Fibroblast of mammary gland (primary cell): ENCODE results near the gene IL13.

ENCODE experiments used
- DNase-seq: peaks from one replicate; pipeline ENCODE4 v3.0.0-alpha.2; 2010; ENCODE audit warnings: low read depth
- H3K4me3 ChIP-seq: 2 replicates; pipeline ENCODE4 v1.5.1; 2011; ENCODE audit warnings: low read depth, mild to moderate bottlenecking, low read length, moderate library complexity; ENCODE audit not compliant: control insufficient read depth
- TF ChIP-seq, protein P1 (sequence below): conservative IDR thresholded peaks from 2 replicates; pipeline ENCODE4 v1.5.1; 2011; ENCODE audit warnings: low read depth, low read length, inconsistent platforms; ENCODE audit not compliant: control insufficient read depth, insufficient read depth

IL13 gene

DNA sequence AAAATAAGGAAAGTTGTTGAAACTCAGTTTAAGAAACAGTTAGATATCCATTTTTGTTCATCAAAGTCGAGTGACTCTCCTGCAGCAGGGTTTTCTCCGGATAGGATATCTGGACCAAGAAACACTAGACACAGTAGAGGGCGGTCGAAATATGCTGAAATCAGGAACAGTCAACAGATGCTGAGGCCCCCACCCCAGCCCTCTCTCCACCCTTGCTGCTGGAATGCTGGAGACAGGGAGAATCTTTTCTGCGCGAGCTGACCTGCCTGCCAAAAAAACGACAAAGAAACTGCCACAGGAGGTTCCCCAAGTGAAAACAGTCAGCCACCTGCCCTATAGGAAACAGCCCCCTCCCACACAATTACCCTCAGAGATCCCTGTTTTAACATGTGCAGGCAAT is 4.3 kb upstream of the IL13 start:
- no peak overlapping the region for H3K4me3 ChIP-seq
- TF ChIP-seq, protein P1, sequence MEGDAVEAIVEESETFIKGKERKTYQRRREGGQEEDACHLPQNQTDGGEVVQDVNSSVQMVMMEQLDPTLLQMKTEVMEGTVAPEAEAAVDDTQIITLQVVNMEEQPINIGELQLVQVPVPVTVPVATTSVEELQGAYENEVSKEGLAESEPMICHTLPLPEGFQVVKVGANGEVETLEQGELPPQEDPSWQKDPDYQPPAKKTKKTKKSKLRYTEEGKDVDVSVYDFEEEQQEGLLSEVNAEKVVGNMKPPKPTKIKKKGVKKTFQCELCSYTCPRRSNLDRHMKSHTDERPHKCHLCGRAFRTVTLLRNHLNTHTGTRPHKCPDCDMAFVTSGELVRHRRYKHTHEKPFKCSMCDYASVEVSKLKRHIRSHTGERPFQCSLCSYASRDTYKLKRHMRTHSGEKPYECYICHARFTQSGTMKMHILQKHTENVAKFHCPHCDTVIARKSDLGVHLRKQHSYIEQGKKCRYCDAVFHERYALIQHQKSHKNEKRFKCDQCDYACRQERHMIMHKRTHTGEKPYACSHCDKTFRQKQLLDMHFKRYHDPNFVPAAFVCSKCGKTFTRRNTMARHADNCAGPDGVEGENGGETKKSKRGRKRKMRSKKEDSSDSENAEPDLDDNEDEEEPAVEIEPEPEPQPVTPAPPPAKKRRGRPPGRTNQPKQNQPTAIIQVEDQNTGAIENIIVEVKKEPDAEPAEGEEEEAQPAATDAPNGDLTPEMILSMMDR: no peak
- DNase-seq: no peak

DNA sequence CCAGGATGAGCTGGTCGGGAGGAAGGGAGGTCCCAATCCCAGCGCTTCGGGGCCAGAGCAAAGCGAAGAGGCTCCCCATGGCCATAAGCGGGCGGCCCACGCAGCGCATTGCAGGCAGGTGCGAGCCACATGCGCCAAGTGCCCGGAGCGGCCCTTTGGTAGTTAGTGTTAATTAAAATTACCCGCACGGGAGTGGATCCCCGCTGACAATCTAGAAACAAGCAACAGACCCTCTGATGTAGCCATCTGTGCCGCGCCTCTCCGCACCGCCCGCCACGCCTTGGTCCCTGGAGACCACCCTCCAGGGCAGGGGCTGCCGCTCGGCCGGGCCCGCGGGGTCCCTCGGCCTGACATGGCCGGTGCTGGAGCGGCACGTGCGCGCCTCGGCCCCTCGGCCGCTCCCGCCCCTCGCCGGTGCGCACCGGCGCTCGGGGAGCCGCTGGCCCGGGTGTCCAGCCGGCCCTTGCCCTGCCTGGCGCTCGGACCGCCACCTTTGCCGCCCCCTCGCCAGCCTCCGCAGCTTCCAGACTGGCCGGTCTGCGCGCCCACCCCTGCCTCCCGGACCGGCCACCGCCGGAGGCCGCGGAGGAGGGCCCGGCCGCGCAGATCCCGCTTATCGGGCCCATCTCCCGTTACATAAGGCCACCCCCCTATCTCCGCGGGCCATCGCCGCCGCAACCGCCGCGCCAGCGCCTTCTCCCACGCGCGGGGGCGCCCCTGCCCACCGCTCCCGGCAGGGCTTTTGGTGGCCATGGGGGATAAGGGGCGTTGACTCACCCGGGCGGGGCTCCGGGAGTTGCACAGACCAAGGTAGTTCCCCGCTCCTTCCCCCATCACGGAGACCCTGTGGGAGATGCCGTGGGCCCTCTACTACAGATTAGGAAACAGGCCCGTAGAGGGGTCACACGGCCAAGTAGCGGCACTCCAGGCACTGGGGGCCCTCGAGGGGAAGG is 1.9 kb upstream of the IL13 start:
- DNase-seq: peak; percentile 23
- TF ChIP-seq, protein P1: no peak
- peak overlapping the region; percentile 32 for H3K4me3 ChIP-seq

DNA sequence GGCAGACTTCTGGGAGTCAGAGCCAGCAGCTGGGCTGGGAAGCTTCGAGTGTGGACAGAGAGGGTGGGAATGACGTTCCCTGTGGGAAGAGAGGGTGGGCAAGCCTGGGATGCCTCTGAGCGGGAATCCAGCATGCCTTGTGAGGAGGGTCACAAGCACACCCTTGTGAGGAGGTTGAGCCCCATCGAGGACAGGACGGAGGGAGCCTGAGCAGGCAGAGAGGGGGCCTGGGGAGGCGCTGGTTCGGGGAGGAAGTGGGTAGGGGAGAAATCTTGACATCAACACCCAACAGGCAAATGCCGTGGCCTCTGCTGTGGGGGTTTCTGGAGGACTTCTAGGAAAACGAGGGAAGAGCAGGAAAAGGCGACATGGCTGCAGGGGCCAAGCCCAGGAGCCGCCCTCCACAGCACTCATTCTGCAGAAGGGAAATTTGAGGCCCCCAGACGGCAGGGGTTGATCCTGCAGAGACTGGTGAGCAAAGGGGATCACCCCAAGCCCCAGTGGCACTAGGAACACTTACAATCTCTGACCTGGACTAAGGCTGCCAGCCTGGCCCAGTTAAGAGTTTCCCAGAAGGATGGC is 1.1 kb upstream of the IL13 start:
- DNase-seq: no peak
- peak overlapping the region; percentile 24 for H3K4me3 ChIP-seq
- TF ChIP-seq, protein P1: no peak

DNA sequence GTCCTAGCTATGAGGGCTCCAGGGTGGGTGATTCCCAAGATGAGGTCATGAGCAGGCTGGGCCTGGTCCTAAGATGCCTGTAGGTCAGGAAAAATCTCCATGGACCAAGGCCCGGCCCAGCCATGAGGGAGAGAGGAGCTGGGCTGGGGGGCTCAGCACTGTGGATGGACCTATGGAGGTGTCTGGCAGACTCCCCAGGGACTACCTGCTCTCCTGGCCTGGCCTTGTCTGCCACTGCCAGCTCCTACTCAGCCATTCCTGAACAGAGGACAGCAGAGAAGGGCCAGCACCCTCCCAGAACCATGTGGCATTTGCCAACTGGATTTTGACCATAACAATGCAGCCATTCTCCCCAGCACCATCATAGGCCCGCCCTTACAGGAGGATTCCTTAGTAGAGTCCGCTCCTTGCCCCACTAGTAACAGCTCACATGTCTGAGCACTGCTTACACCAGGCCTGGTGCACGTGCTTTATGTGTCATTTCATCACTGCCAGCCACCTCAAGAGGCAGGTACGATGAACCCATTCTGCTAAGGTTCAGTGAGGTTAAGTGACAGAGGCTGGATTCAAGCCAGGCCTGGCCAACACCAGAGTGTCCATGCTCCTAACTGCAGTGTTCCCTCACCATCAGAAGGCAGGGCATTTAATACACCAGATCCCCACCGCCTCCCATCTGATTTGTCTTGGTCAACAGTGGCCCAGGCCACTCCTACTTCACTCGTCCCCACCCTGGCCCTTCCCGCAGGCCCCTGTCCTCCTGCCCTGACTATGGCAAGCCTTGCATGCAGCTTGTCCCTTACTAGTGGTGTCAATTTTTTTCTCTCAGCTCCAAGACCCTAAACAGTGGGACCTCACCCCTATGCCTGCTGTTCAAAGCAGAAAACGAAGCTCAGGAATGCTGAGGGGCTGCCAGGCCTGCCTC is 669 bp downstream of the IL13 start:
- DNase-seq: no peak
- no peak overlapping the region for H3K4me3 ChIP-seq
- TF ChIP-seq, protein P1: no peak

DNA sequence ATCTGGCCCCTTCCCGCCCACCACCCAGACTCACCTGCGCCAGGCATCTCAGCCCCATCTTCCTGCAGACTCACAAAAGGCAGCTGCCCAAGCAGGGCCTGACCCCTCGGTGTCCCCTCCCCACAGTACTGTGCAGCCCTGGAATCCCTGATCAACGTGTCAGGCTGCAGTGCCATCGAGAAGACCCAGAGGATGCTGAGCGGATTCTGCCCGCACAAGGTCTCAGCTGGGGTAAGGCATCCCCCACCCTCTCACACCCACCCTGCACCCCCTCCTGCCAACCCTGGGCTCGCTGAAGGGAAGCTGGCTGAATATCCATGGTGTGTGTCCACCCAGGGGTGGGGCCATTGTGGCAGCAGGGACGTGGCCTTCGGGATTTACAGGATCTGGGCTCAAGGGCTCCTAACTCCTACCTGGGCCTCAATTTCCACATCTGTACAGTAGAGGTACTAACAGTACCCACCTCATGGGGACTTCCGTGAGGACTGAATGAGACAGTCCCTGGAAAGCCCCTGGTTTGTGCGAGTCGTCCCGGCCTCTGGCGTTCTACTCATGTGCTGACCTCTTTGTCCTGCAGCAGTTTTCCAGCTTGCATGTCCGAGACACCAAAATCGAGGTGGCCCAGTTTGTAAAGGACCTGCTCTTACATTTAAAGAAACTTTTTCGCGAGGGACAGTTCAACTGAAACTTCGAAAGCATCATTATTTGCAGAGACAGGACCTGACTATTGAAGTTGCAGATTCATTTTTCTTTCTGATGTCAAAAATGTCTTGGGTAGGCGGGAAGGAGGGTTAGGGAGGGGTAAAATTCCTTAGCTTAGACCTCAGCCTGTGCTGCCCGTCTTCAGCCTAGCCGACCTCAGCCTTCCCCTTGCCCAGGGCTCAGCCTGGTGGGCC is 1.9 kb downstream of the IL13 start:
- TF ChIP-seq, protein P1: no peak
- no peak overlapping the region for H3K4me3 ChIP-seq
- no peak for DNase-seq
